SK-N-SH treated with all-trans-retinoic acid at 6 μM for 48 hours (cell line): ENCODE results near the gene MMP24.
"Not testable (repeated sequence)": the region's sequence is repeated elsewhere in the genome, so short reads cannot be mapped to it uniquely, and the experiment has no call there.

Experiments used
- ATAC-seq: fragments of 200-7000 bp; cut with Tn5 transposase; 3 replicates; pipeline ENCODE4 v1.9.1; 2020; ENCODE audit warnings: mild to moderate bottlenecking, moderate library complexity
- ARNTL ChIP-seq: fragments of 450-650 bp; formaldehyde crosslinking; IDR thresholded peaks from 2 replicates; pipeline ENCODE4 v1.5.0; 2020; ENCODE audit warnings: low read depth, mild to moderate bottlenecking, moderate library complexity, borderline replicate concordance
- BACH2 ChIP-seq: fragments of 250-450 bp; sonication (Bioruptor Pico); IDR thresholded peaks from 2 replicates; pipeline ENCODE4 v1.9.0; 2021; ENCODE audit warnings: mild to moderate bottlenecking, borderline replicate concordance
- CSDC2 ChIP-seq: fragments of 250-450 bp; sonication (Bioruptor Pico); IDR thresholded peaks from 2 replicates; pipeline ENCODE4 v1.5.0; 2020; ENCODE audit warnings: mild to moderate bottlenecking, moderate library complexity
- ESRRG ChIP-seq: fragments of 250-450 bp; sonication (Bioruptor Pico); IDR thresholded peaks from 2 replicates; pipeline ENCODE4 v1.6.1; 2021; ENCODE audit warnings: mild to moderate bottlenecking
- GLIS3 ChIP-seq: fragments of 250-450 bp; sonication (Bioruptor Pico); IDR thresholded peaks from 2 replicates; pipeline ENCODE4 v1.5.0; 2020; ENCODE audit warnings: mild to moderate bottlenecking, moderate library complexity
- ISL1 ChIP-seq: fragments of 250-450 bp; sonication (Bioruptor Pico); IDR thresholded peaks from 2 replicates; pipeline ENCODE4 v2.1.2; 2022; ENCODE audit warnings: mild to moderate bottlenecking, moderate library complexity
- OSR1 ChIP-seq: fragments of 250-450 bp; sonication (Bioruptor Pico); IDR thresholded peaks from 2 replicates; pipeline ENCODE4 v1.8.0; 2022; ENCODE audit warnings: moderate library complexity, mild to moderate bottlenecking, inconsistent platforms
- PPARA ChIP-seq: fragments of 250-450 bp; sonication (Bioruptor Pico); IDR thresholded peaks from 2 replicates; pipeline ENCODE4 v1.5.0; 2020; ENCODE audit warnings: mild to moderate bottlenecking, borderline replicate concordance
- RARB ChIP-seq: fragments of 250-450 bp; sonication (Bioruptor Pico); IDR thresholded peaks from 2 replicates; pipeline ENCODE4 v1.8.0; 2021; ENCODE audit warnings: mild to moderate bottlenecking, moderate library complexity
- SNAI2 ChIP-seq: fragments of 250-450 bp; sonication (Bioruptor Pico); IDR thresholded peaks from 2 replicates; pipeline ENCODE4 v1.5.0; 2020; ENCODE audit warnings: mild to moderate bottlenecking, moderate library complexity
- TCF4 ChIP-seq: fragments of 250-450 bp; sonication (Bioruptor Pico); IDR thresholded peaks from 2 replicates; pipeline ENCODE4 v1.8.0; 2021; ENCODE audit warnings: mild to moderate bottlenecking, moderate library complexity, borderline replicate concordance
- TOX ChIP-seq: fragments of 250-450 bp; sonication (Bioruptor Pico); IDR thresholded peaks from 2 replicates; pipeline ENCODE4 v1.8.0; 2021; ENCODE audit warnings: mild to moderate bottlenecking, moderate library complexity, borderline replicate concordance
- ZC3H10 ChIP-seq: fragments of 250-450 bp; sonication (Bioruptor Pico); IDR thresholded peaks from 2 replicates; pipeline ENCODE4 v1.5.1; 2021; ENCODE audit warnings: mild to moderate bottlenecking, moderate library complexity
- ZFP3 ChIP-seq: fragments of 250-450 bp; sonication (Bioruptor Pico); IDR thresholded peaks from 2 replicates; pipeline ENCODE4 v1.5.0; 2020; ENCODE audit warnings: mild to moderate bottlenecking, moderate library complexity
- ZFP30 ChIP-seq: fragments of 450-650 bp; formaldehyde crosslinking; IDR thresholded peaks from 2 replicates; pipeline ENCODE4 v1.5.0; 2022; ENCODE audit warnings: mild to moderate bottlenecking, moderate library complexity
- ZNF565 ChIP-seq: fragments of 450-650 bp; formaldehyde crosslinking; conservative IDR thresholded peaks from 2 replicates; pipeline ENCODE4 v1.5.0; 2020; ENCODE audit warnings: low read depth, mild to moderate bottlenecking, moderate library complexity
- ZNF70 ChIP-seq: fragments of 450-650 bp; formaldehyde crosslinking; IDR thresholded peaks from 2 replicates; pipeline ENCODE4 v1.5.0; 2020; ENCODE audit warnings: mild to moderate bottlenecking, moderate library complexity
- ZNF8 ChIP-seq: fragments of 450-650 bp; formaldehyde crosslinking; IDR thresholded peaks from 2 replicates; pipeline ENCODE4 v1.5.0; 2020; ENCODE audit warnings: mild to moderate bottlenecking, moderate library complexity
- TF ChIP-seq, protein P1 (sequence below): fragments of 250-450 bp; sonication (Bioruptor Pico); IDR thresholded peaks from 2 replicates; pipeline ENCODE4 v1.5.1; 2021; ENCODE audit warnings: mild to moderate bottlenecking, moderate library complexity
- TF ChIP-seq, protein P2 (sequence below): fragments of 250-450 bp; sonication (Bioruptor Pico); IDR thresholded peaks from 2 replicates; pipeline ENCODE4 v1.5.1; 2020; ENCODE audit warnings: low read depth, mild to moderate bottlenecking, moderate library complexity
- TF ChIP-seq, protein P3 (sequence below): fragments of 250-450 bp; sonication (Bioruptor Pico); IDR thresholded peaks from 2 replicates; pipeline ENCODE4 v1.8.0; 2021; ENCODE audit warnings: low read depth, mild to moderate bottlenecking, moderate library complexity, borderline replicate concordance

Gene MMP24

DNA sequence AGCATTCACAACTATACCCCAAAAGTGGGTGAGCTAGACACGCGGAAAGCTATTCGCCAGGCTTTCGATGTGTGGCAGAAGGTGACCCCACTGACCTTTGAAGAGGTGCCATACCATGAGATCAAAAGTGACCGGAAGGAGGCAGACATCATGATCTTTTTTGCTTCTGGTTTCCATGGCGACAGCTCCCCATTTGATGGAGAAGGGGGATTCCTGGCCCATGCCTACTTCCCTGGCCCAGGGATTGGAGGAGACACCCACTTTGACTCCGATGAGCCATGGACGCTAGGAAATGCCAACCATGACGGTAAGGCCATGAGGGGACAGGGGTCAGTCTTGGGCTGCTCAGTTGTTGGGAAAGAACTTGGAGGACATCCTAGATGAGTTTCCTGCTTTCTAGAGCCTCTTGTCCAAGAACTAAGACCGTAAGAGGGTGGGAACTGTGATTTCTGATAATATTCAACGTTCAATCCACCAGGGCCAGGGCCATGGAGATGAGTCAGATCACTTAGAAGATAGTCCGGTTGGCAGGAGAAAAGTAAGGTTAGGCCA, 28.0 kb downstream of the MMP24 start:
- TF ChIP-seq ARNTL (CRISPR knock-in tag), result no peak
- TF ChIP-seq, protein P1, sequence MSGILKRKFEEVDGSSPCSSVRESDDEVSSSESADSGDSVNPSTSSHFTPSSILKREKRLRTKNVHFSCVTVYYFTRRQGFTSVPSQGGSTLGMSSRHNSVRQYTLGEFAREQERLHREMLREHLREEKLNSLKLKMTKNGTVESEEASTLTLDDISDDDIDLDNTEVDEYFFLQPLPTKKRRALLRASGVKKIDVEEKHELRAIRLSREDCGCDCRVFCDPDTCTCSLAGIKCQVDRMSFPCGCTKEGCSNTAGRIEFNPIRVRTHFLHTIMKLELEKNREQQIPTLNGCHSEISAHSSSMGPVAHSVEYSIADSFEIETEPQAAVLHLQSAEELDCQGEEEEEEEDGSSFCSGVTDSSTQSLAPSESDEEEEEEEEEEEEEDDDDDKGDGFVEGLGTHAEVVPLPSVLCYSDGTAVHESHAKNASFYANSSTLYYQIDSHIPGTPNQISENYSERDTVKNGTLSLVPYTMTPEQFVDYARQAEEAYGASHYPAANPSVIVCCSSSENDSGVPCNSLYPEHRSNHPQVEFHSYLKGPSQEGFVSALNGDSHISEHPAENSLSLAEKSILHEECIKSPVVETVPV (CRISPR knock-in tag), result no peak
- no peak for TF ChIP-seq ZFP3 (CRISPR knock-in tag)
- TF ChIP-seq ZFP30, result no peak
- no peak for TF ChIP-seq ZNF8 (CRISPR knock-in tag)
- no peak for TF ChIP-seq TOX (CRISPR knock-in tag)
- no peak for TF ChIP-seq PPARA (CRISPR knock-in tag)
- no peak for TF ChIP-seq GLIS3
- no peak for TF ChIP-seq BACH2 (CRISPR knock-in tag)
- TF ChIP-seq OSR1 (CRISPR knock-in tag), result no peak
- no peak for TF ChIP-seq RARB
- no peak for TF ChIP-seq ZNF565 (CRISPR knock-in tag)
- no peak for TF ChIP-seq CSDC2 (CRISPR knock-in tag)
- TF ChIP-seq ESRRG (CRISPR knock-in tag), result no peak
- no peak for ATAC-seq

DNA sequence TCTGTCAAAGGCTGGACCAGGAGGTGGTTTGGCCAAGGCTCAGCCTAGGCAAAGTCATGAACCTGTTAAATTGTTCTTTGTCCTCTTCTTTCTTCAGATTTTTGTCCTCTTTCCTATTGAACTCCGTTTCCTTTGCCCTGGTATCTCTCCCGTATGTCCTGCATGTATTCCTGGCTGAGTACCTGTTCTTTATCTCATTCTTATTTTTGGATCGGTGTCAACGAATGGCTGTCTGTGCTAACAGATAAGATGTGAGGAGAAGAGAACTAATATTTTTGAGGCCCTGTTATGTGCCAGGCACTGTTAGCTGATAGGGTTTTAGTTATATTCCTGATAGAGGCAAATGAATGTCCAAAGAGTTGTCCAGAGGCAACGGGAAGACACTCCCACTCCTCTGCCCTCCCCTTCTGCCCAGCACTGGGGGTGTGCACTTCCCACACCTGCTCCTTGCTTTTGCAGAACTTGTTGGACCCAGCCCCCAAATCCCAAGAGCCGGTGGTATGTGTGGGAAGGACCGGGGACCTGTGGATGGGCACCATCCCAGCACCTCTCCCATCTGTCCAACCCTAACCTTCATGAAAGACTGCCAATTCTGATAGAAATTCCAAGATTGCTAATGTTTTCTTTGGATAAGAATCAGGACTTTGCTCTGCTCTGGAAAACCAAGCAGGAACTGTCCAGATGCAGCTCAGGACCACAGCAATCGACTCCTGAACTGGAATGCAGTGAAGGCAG, 30.9 kb downstream of the MMP24 start:
- TF ChIP-seq SNAI2 (CRISPR knock-in tag) (no peak), ISL1 (CRISPR knock-in tag) (0 out of 2 replicates have a peak, but pooled peaks have one; percentile 24), CSDC2 (CRISPR knock-in tag) (0 out of 2 replicates have a peak, but pooled peaks have one; percentile 38), ARNTL (CRISPR knock-in tag) (no peak)
- TF ChIP-seq, protein P2, sequence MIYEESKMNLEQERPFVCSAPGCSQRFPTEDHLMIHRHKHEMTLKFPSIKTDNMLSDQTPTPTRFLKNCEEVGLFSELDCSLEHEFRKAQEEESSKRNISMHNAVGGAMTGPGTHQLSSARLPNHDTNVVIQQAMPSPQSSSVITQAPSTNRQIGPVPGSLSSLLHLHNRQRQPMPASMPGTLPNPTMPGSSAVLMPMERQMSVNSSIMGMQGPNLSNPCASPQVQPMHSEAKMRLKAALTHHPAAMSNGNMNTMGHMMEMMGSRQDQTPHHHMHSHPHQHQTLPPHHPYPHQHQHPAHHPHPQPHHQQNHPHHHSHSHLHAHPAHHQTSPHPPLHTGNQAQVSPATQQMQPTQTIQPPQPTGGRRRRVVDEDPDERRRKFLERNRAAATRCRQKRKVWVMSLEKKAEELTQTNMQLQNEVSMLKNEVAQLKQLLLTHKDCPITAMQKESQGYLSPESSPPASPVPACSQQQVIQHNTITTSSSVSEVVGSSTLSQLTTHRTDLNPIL (CRISPR knock-in tag), result 0 out of 2 replicates have a peak, but pooled peaks have one; percentile 20
- ATAC-seq, result peak; percentile 54

DNA sequence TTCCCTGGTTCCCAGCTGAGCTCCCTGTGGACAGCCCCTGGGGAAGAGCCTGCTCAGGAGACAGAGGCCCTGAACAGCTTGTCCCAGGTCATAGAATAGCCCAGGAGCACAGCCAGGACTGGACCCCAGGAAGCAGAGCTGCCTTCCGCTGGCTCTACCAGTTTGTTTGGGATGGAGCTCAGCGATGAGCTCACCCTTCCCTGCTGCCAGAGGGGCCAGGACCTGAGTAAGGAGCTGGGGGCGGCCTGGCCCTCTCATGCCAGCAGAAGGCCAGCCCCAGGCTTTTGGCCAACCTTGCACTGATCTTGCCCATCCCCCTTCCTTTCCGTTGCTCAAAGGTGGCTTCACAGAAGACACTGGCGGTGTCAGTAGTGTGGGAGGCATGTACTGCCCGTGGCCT, 33.9 kb downstream of the MMP24 start:
- TF ChIP-seq, protein P3, sequence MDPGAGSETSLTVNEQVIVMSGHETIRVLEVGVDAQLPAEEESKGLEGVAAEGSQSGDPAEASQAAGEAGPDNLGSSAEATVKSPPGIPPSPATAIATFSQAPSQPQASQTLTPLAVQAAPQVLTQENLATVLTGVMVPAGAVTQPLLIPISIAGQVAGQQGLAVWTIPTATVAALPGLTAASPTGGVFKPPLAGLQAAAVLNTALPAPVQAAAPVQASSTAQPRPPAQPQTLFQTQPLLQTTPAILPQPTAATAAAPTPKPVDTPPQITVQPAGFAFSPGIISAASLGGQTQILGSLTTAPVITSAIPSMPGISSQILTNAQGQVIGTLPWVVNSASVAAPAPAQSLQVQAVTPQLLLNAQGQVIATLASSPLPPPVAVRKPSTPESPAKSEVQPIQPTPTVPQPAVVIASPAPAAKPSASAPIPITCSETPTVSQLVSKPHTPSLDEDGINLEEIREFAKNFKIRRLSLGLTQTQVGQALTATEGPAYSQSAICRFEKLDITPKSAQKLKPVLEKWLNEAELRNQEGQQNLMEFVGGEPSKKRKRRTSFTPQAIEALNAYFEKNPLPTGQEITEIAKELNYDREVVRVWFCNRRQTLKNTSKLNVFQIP (CRISPR knock-in tag), result no peak
- TF ChIP-seq ZNF70, result no peak
- TF ChIP-seq, protein P1 (CRISPR knock-in tag), result no peak
- no peak for TF ChIP-seq PPARA (CRISPR knock-in tag)
- no peak for TF ChIP-seq ESRRG (CRISPR knock-in tag)
- TF ChIP-seq SNAI2 (CRISPR knock-in tag), result no peak
- TF ChIP-seq GLIS3, result no peak
- TF ChIP-seq TCF4, result no peak
- no peak for TF ChIP-seq TOX (CRISPR knock-in tag)
- no peak for TF ChIP-seq ZC3H10 (CRISPR knock-in tag)
- no peak for TF ChIP-seq BACH2 (CRISPR knock-in tag)
- no peak for ATAC-seq

DNA sequence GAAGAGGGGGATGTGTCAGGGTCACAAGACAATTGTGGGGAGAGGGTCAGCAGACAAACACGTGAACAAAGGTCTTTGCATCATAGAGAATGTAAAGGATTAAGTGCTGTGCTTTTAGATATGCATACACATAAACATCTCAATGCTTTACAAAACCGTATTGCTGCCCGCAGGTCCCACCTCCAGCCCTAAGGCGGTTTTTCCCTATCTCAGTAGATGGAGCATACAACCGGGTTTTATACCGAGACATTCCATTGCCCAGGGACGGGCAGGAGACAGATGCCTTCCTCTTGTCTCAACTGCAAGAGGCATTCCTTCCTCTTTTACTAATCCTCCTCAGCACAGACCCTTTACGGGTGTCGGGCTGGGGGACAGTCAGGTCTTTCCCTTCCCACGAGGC, 35.8 kb downstream of the MMP24 start:
- not testable (repeated sequence) for ATAC-seq
